Right lobe of liver (tissue), 4 donors: ENCODE measurements around the gene CYP4B1.
"Not testable (repeated sequence)": the region's sequence is repeated elsewhere in the genome, so short reads cannot be mapped to it uniquely, and the experiment has no call there.

Source experiments
- POLR2A ChIP-seq: fragments of 450-650 bp; IDR thresholded peaks from one replicate; pipeline ENCODE4 v1.6.1; 2017; ENCODE audit warnings: antibody characterized with exemption, mild to moderate bottlenecking
- TF ChIP-seq, protein P1 (sequence below), 4 donors: fragments of 200-600 bp in 3 of 4; fragments of 450-650 bp in 1 of 4; IDR thresholded peaks; one replicate each; pipeline versions ENCODE4 v1.5.1 to v1.8.0; 2016 to 2022; ENCODE audit warnings: antibody characterized with exemption in 4 of 4, mild to moderate bottlenecking in 2 of 4
- donor health status: DM: no; HTN: no; CAD: no.
- donor health status: DM: no; HTN: no; CAD: no.
- donor health status: DM: no; HTN: yes; CAD: no.

DNA sequence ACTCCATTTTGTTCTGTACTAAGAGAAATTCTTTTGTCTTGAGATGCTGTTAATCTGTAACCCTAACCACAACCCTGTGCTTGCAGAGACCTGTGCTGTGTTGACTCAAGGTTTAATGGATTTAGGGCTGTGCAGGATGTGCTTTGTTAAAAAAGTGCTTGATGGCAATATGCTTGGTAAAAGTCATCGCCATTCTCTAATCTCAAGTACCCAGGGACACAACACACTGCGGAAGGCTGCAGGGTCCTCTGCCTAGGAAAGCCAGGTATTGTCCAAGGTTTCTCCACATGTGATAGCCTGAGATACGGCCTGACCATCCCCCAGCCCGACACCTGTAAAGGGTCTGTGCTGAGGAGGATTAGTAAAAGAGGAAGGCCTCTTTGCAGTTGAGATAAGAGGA lies 10.2 kb upstream of the CYP4B1 start:
- TF ChIP-seq, protein P1, sequence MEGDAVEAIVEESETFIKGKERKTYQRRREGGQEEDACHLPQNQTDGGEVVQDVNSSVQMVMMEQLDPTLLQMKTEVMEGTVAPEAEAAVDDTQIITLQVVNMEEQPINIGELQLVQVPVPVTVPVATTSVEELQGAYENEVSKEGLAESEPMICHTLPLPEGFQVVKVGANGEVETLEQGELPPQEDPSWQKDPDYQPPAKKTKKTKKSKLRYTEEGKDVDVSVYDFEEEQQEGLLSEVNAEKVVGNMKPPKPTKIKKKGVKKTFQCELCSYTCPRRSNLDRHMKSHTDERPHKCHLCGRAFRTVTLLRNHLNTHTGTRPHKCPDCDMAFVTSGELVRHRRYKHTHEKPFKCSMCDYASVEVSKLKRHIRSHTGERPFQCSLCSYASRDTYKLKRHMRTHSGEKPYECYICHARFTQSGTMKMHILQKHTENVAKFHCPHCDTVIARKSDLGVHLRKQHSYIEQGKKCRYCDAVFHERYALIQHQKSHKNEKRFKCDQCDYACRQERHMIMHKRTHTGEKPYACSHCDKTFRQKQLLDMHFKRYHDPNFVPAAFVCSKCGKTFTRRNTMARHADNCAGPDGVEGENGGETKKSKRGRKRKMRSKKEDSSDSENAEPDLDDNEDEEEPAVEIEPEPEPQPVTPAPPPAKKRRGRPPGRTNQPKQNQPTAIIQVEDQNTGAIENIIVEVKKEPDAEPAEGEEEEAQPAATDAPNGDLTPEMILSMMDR (IDR thresholded peaks at IDR 0.05), result not testable (repeated sequence)
- TF ChIP-seq POLR2A, result not testable (repeated sequence)
